Measurements from ENCODE around the gene SMIM45.
A peak's percentile ranks its signal among the peaks of the same experiment; 100 is the strongest.

SMIM45 gene

DNA sequence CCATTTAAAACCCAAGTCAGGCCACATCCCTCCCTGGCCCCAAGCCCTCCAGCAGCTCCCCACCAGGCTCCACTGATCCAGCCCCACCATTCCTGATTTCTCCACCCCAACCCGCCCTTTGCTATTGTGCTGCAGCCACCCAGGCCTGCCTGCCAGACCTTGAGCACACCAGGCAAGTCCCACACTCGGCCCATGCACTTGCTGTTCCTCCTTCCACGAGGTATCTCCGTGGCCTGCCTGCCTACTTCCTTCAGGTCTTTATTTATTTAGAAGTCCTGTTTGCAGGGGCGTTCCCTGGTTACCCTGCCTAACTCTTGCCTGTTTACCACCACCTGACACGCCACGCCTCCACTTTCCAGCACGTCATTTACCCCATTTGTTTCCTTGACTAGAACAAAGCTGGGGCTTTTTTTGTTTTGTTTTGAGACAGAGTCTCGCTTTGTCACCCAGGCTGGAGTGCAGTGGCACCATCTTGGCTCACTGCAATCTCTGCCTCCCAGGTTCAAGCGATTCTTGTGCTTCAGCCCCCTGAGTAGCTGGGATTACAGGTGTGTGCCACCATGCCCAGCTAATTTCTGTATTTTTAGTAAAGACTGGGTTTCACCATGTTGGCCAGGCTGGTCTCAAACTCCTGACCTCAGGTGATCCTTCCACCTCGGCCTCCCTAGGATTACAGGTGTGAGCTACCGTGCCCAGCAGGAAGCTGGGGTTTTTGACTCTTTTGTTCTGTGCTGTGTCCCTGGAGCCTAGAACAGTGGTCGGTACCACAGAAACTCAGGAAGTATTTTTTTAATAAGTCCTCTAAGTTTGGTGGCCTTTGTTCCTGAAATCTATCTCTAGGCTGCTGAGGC, 11.7 kb upstream of the SMIM45 start:
- no peaks in the 10 kb centered on the region for H3K9me3 ChIP-seq
- H3K4me1 ChIP-seq (replicated peaks) = peaks cover 2% of the 10 kb centered on the region
- no peak overlapping the region for H3K4me3 ChIP-seq
- H3K27ac ChIP-seq = peak overlapping the region; percentile 65 to 82
- peak; percentile 75 for DNase-seq (ENCODE audit: low spot score)
- TF ChIP-seq, protein P1, sequence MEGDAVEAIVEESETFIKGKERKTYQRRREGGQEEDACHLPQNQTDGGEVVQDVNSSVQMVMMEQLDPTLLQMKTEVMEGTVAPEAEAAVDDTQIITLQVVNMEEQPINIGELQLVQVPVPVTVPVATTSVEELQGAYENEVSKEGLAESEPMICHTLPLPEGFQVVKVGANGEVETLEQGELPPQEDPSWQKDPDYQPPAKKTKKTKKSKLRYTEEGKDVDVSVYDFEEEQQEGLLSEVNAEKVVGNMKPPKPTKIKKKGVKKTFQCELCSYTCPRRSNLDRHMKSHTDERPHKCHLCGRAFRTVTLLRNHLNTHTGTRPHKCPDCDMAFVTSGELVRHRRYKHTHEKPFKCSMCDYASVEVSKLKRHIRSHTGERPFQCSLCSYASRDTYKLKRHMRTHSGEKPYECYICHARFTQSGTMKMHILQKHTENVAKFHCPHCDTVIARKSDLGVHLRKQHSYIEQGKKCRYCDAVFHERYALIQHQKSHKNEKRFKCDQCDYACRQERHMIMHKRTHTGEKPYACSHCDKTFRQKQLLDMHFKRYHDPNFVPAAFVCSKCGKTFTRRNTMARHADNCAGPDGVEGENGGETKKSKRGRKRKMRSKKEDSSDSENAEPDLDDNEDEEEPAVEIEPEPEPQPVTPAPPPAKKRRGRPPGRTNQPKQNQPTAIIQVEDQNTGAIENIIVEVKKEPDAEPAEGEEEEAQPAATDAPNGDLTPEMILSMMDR (IDR thresholded peaks at IDR 0.05) = no peak
- TF ChIP-seq POLR2AphosphoS5 (IDR thresholded peaks at IDR 0.05) = peak; percentile 80
- intact Hi-C loops (cut with DNase I) = loop anchor here (2.0 to 5.0 kb wide), 2 partner anchors 115 to 188 kb away; no protein-coding TSS in a partner anchor
- no peaks in the 10 kb centered on the region for H3K36me3 ChIP-seq
- H3K27me3 ChIP-seq (replicated peaks; ENCODE audit: insufficient read depth) = no peaks in the 10 kb centered on the region
- 69% methylated on average over 13 of the region's 13 CpGs for WGBS

DNA sequence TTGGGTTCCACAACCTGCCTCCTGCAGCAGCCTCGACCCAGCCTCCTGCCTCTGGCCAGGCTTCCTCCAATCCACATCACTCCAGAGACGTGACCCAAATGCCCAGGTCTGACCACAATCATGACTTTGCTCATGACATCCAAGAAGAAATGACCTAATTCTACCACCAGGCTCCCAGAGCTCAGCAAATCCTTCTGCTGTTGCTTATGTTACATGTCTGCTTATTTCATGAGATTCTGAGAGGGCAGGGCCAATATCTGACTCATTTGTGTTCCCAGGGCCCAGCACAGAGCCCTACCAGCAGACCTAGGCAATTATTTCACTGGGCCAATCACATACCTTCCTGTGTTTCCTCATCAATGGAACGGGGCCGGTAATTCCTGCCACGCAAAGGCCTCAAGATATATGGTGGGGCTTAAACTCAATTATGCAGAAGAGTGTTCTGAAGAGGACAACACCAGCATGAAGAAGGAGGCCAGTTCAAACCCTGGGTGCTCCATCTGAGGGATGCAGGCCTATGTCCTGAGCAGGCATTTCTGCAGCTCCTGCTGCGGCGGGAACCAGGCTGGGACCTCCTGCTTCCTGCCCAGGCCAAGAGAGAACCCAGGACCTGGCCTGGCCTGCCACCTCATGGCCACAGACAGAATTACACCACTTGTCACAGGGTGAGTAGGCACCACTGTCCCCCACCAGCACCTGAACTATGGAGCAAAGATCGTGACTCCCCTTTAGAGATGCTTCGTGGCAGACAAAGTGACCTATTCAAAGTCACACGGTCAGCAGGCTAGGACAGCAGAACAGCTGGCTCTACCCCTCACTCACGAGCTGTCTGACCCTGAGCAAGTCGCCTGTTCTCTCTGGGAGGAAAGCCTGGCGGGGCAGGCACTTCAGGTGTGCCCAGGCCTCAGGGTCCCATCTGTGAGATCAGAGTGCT, 10.9 kb upstream of the SMIM45 start:
- 48% methylated on average over 13 of the region's 13 CpGs for WGBS
- Histone ChIP-seq H3K9me3 (no peaks in the 10 kb centered on the region), H3K36me3 (no peaks in the 10 kb centered on the region), H3K4me3 (no peak overlapping the region), H3K27ac (peak overlapping the region; percentile 62 to 82), H3K4me1 (replicated peaks) (peaks cover 4% of the 10 kb centered on the region), H3K27me3 (replicated peaks; ENCODE audit: insufficient read depth) (no peaks in the 10 kb centered on the region)
- peak; percentile 82 for DNase-seq (ENCODE audit: low spot score)
- TF ChIP-seq POLR2AphosphoS5 (IDR thresholded peaks at IDR 0.05) (peak; percentile 45), POLR2A (IDR thresholded peaks at IDR 0.05) (no peak)
- TF ChIP-seq, protein P1 (IDR thresholded peaks at IDR 0.05) = peak; percentile 68 to 97 (median 92)
- intact Hi-C loops (cut with DNase I) = loop anchor here (1.0 to 5.0 kb wide), 3 partner anchors 116 to 244 kb away; no protein-coding TSS in a partner anchor

DNA sequence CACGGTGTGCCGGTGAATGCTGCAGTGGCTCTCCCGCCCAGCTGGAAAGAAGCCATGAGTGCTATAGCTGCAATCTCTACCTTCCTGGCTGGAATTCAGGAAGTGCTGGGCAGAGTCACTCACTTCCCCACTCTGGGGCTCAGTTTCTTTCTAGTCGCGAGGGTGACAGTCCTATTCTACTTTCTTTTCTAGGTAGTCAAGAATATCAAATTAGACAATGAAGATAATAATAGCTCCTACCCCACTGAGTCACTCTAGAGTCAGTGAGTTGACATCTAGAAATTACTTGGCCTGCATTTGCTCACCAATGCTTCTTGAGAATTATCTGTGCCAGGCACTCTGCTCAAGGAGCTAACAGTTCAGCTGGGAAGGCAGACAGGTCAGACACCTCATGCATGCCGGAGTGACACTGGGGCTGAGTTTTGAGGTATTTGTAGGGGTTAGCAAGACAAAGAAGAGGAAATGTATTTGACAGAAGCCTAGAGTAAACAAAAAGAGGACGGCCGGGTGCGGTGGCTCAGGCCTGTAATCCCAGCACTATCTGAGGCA, 8.2 kb upstream of the SMIM45 start:
- DNase-seq (ENCODE audit: low spot score) = no peak
- Histone ChIP-seq H3K4me1 (replicated peaks) (peaks cover 8% of the 10 kb centered on the region), H3K9me3 (no peaks in the 10 kb centered on the region), H3K36me3 (no peaks in the 10 kb centered on the region), H3K27ac (no peak overlapping the region), H3K4me3 (no peak overlapping the region), H3K27me3 (replicated peaks; ENCODE audit: insufficient read depth) (no peaks in the 10 kb centered on the region)
- no peak for TF ChIP-seq POLR2AphosphoS5 (IDR thresholded peaks at IDR 0.05)
- TF ChIP-seq POLR2A (IDR thresholded peaks at IDR 0.05) = no peak
- TF ChIP-seq, protein P1 (IDR thresholded peaks at IDR 0.05) = no peak
- intact Hi-C loops (cut with DNase I) = loop anchor here (5.0 kb wide), 1 partner anchor 191 kb away; no protein-coding TSS in a partner anchor
- 74% methylated on average over 9 of the region's 9 CpGs for WGBS

DNA sequence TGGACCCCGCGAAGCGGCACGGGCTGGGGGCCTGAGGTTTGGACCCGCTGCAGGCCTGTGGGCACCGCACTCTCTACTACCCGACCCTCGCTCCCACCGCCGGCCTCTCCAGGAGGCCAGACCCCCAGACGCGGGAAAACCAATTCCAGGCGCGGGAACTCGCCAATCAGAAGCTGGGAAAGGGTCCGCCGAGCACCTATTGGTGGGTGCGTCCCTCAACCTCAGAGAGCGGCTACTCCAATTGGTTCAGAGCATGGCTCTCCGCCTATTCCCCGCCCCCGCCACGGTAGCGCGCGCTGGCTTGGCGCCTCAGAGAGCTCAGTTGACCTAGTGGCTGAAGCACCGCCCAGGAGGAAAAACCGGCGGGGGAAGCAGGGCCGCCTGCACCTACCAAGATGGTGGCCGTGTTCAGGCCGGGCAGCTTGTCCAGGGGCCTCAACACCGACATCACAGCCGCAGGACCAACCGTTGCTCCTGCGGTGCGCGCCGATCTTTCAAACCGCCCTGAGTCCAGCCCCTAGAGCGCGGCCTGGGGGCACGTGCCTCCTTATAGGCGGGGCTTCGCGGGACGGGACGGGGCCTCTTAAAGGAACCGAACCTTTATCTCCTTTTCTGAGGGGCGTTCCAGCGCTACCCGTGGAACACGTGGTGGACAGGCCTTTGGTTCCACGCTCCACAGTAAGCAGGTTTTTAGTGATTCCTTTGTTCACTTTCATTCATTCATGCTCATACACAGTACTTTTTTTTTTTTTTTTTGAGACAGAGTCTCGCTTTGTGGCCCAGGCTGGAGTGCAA, 5.1 kb upstream of the SMIM45 start, which contains the start of gene CENPM:
Gene CENPM (minus strand): TSS at position 524 of the 795 bp plus-strand sequence. CDS start 76 bp downstream, at position 448.
- Histone ChIP-seq H3K27ac (peak within 1 kb of the TSS; percentile 53 to 56), H3K9me3 (no peaks in the 10 kb centered on the region), H3K4me1 (replicated peaks) (peaks cover 5% of the 10 kb centered on the region), H3K36me3 (no peaks in the 10 kb centered on the region), H3K27me3 (replicated peaks; ENCODE audit: insufficient read depth) (no peaks in the 10 kb centered on the region), H3K4me3 (peak within 1 kb of the TSS; percentile 53 to 60)
- WGBS = 2% methylated on average over 54 of the region's 56 CpGs
- TF ChIP-seq POLR2A (IDR thresholded peaks at IDR 0.05) (peak; percentile 22), POLR2AphosphoS5 (IDR thresholded peaks at IDR 0.05) (peak; percentile 85)
- TF ChIP-seq, protein P1 (IDR thresholded peaks at IDR 0.05) = no peak
- intact Hi-C loops (cut with DNase I) = no loop called here
- peak; percentile 93 for DNase-seq (ENCODE audit: low spot score)

Data from prostate gland (tissue), 2 donors.